GM12874 (cell line): ENCODE results near the gene ESYT2.

ENCODE experiments used
- CTCF ChIP-seq: IDR thresholded peaks from 2 replicates; pipeline ENCODE4 v1.5.1; 2011; ENCODE audit warnings: low read depth, mild to moderate bottlenecking, control low read depth, low read length, moderate library complexity; ENCODE audit not compliant: insufficient read depth

Gene ESYT2

GRCh38 chr7:158858592-158859503 lies 29.5 kb upstream of the ESYT2 start:
- no peak for TF ChIP-seq CTCF

GRCh38 chr7:158856883-158857668 lies 27.8 kb upstream of the ESYT2 start:
- TF ChIP-seq CTCF, result no peak

GRCh38 chr7:158854681-158855081 lies 25.4 kb upstream of the ESYT2 start:
- no peak for TF ChIP-seq CTCF

GRCh38 chr7:158850545-158851102 lies 21.3 kb upstream of the ESYT2 start:
- no peak for TF ChIP-seq CTCF

- no peak for TF ChIP-seq CTCF
These were observed 20.6 kb upstream of the ESYT2 start for GRCh38 chr7:158849768-158850544.

GRCh38 chr7:158849442-158849767 lies 20.1 kb upstream of the ESYT2 start:
- no peak for TF ChIP-seq CTCF
